HG03575 (cell line): Measurements from ENCODE around the gene TFDP1.
"Not testable (repeated sequence)": the region's sequence is repeated elsewhere in the genome, so short reads cannot be mapped to it uniquely, and the experiment has no call there.

ENCODE experiments used
- ATAC-seq: cut with Tn5 transposase; IDR thresholded peaks from one replicate; pipeline ENCODE4 v1.9.1; 2021; ENCODE audit not compliant: unreplicated experiment, insufficient number of reproducible peaks, low FRiP score; ENCODE audit errors: extremely low read depth

Gene TFDP1

DNA sequence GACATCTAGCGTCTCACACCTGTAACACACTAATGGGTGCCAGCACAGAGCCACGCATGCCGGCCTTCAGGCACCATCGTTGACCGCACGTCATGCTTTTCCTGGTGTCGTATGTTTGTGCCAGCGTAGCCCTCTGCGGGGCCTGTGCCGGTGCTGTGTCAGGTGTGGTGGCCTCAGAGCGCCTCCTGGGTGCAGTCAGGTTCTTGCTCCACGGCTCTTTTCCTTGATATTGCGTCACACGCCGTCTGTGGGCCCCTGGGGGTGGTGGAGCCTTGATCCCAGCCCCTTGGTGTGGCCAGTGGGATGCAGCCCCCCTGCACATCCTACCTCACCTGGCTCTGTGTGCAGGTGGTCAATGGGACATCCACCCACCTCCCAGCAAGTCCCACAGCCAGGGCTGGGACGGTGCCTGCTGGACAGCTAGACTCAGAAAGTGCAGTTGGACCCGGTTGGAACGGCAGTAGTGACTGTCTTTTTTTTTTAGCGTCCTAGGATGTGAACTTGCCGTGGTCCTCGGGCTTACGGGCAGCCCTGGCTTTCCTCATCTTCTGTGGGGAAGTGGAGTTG, 24.5 kb downstream of the TFDP1 start:
- ATAC-seq: no peak

DNA sequence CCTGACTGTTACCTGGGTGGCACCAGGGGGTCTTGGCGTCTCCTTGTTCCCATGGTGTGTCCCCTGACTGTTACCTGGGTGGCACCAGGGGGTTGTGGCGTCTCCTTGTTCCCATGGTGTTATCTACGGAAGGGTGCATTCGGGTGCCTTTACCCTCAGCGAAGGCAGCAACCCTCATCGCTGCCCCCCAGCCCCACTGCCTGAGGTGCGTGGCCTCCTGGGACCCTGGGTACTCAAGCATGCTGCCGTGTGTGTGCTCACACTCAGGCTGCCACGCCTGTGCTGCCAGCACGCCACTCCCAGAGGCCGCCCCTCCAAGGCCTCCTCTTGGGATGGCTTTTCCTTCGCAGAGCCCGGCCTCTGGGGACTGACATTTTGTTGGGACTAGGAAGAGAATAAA, 25.1 kb downstream of the TFDP1 start:
- ATAC-seq: no peak

DNA sequence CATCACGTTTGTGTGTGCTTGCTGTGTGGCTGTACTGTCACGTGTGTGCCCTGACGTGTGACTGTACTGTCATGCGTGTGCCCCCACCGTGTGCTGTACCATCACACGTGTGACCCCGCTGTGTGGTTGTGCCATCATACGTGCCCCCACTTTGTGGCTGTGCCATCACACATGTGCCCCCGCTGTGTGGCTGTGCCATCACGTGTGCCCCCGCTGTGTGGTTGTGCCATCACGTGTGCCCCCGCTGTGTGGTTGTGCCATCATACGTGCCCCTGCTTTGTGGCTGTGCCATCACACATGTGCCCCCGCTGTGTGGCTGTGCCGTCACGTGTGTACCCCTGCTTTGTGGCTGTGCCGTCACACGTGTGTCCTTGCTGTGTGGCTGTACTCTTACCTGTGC, 25.7 kb downstream of the TFDP1 start:
- ATAC-seq: no peak

DNA sequence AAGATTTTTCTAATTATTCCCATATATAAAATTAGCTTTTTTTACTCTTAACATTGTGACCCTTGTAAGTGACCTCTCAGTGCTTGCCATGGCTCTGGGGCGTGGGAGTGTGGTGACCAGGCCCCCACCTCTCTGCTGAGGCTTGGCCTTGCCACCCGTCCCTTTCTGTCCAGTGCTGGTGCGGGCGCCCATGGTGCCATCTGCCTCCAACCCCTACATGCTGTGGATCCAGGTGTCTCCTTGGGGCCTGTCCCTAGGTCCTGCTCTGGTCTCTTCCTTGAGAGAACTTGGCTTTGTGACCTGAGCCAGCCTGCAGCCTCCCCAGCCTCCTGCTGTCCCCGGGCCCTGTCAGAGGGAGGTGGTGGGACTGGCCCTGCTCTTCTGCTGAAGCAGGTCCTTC, 27.4 kb downstream of the TFDP1 start:
- no peak for ATAC-seq

DNA sequence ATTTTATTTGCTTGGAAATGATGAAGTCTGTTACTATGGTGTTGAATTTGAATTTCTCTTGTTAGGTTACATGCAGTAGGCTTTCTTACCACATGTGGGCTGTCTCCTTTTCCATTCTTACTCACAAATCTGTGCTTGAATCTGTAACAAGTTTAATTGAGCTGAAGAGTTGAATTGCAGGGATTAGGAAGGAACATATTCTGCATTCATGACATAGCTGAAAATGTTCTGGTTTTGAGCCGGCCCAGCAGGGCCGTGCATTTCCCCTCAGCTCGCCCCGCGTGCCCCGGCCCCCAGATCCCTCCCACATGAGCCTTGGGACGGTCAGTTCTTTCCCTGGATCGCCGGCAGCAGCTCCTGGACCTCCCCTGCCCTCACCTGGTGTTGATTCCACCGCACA, 28.1 kb downstream of the TFDP1 start:
- no peak for ATAC-seq

DNA sequence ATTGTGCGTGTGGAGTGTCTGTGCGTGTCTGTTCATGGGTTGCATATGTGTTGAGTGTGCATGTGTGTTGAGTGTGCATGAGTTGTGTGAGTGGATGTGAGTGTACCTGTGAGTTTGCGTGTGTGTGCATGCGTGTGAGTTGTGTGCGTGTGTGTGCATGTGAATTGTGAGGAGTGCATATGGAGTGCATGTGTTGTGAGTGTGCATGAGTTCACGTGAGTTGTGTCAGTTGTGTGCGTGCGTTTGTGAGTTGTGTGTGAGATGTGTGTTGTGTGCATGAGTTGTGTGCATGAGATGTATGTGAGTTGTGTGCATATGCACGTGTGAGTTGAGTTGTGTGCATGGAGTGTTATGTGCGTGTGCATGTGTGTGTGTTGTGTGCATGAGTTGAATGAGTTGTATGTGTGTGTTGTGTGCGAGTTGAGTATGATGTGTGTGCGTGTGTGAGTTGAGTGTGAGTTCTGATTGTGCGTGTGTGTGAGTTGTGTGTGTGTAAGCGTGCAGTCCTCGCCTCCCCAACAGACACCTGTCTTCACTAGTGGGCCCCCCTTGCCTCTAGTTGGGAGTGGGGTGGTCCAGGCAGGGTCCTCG, 29.3 kb downstream of the TFDP1 start:
- ATAC-seq: no peak

DNA sequence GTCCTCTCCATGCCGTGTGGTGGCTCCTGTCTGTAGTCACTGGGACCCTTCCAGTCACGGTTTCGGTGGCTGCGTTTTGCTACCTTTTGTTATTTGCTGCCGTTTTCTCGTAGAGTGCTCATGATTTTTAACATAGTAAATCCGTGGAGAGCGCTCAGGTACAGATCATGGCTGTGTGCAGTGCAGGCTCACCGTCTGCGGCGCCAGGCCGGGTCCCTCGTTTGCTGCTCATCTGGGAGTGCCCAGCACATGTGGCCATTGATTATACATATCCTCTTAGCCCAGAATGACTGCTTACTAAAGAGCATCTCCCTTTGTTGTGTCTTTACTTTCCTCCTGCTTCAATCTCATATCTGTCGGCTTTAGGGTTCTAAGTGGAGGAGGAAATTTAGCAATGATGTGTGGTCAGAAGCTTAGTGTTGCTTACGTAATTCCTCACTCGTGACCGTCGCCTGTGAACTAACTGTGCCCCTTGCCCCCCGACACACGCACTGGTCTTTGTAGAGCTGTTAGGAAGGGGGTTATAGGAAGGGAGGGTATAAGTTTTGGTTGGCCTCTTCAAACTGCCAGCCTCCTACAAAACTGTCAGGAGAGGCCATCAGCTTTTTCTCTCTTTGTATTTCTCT, 31.8 kb downstream of the TFDP1 start:
- ATAC-seq: no peak

DNA sequence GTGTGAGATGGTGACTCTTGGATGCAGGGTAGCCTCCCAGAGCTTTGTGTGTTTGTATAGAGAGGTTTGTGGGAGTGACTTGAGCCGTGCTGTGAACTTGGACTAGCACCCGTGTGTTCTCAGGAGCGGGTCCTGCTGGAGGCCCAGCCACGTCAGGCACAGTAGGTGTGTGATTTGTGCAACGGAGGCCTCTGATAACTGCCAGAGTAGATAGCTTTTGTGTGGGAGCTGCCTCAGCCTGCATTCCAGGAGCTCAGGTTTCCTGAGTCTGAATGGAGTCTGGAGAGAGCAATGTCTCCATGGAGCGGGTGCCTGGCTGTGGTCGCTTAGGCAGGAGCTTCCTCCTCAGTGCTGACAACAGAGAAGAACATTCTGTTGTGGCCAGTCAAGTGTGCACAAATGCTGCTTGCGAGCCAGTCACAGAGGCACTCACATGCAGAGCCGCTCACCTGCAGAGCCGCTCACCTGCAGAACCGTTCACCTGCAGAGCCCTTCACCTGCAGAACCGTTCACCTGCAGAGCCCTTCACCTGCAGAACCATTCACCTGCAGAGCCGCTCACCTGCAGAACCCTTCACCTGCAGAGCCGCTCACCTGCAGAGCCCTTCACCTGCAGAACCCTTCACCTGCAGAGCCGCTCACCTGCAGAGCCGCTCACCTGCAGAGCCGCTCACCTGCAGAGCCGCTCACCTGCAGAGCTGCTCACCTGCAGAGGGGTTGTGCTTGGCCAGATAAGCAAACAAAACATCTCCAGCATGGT, 32.6 kb downstream of the TFDP1 start:
- ATAC-seq: no peak

DNA sequence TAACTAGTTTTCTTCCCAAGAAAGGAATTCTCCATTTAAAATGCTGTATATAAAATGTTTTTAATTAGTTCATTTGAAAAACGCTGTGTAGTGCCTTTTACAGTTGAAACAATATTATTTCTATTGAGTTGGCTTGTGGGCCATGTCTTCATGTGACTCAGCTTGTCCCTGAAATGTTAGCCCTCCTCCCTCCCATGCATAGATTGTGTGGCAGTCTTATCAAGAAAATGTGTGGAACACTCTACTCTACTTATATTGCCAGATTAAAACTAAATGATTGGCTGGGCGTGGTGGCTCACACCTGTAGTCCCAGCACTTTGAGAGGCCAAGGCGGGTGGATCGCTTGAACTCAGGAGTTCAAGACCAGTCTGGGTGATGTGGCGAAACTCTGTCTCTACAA, 33.4 kb downstream of the TFDP1 start:
- no peak for ATAC-seq

DNA sequence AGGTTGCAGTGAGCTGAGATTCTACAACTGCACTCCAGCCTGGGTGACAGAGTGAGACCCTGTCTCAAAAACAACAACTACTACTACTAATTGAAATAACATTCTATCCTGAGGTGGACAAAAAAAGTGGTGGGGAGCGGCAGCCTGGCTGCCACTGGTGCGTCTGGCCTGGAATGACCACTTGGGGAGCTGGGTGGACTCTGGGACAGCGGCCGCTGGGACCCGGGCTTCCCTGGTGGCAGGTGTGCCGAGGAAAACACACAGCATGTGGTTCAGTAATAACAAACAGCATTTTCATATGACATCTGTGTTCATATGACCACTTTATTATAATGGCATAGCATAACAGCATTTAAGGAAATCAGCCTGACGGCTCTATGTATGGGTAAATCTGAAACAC, 33.9 kb downstream of the TFDP1 start:
- ATAC-seq: no peak

DNA sequence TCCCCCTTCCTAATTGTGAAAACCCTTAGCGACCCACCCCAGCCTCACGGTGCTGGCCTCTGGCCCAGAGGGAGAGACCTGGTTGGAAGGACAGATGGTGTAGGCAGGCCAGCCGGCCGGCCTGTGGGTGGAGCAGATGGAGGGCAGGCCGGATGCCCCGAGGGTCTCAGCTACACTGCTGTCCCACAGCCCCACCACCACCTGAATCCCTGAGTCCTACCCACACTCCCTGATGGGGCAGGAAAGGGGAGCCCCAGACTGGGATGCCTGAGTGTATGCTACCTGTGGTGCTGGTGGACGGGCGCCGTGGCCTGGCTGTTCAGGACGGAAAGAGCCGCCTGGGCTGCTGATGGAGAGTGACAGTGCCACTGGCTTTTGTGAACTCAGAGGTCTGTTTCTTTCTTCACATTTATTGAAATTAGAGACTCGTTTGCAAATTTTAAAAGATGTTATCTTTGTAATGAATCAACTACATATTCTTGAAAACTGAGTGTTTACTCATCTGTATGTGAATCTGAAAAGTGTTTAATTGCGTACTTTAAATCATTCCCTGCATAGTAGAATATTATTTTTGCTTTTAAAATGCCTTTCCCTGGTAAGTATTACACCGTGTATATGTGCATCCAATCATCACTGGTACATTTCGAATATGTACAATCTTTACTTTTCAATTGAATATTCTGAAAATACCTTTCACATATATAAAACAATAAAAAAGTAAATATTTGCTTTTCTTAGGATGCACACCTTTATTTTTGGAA, 35.7 kb downstream of the TFDP1 start:
- no peak for ATAC-seq

DNA sequence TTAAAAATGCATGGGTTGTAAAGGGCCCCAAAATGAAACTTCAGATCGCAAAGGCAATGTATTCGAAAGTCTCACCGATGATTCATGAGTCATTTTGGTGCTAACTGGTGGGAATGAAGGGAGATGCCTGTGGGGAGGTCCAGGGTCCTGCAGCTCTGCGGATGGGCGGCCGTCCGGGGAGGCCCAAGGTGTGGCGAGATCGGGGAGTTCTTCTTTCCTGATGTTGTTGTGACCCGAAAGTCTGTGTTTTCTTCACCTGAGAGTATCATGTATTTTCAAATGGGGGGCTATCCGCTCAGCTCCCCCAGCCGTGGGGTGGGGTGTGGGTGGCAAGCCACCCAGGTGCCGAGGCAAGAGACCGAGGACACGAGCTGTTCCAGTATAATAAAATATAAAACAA, 36.5 kb downstream of the TFDP1 start:
- no peak for ATAC-seq

DNA sequence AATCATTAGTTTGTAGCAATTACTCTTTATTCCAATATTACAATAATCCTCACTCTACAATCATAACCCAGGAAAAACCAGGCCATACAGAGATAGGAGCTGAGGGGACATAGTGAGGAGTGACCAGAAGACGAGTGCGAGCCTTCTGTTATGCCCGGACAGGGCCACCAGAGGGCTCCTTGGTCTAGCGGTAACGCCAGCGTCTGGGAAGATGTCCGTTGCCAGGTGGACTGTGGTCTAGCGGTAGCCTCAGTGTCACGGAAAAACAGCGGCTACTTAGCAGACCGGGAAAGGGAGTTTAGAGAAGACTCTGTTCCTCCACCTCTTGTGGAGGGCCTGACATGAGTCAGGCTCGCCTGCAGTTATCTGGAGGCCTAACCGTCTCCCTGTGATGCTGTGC, 36.9 kb downstream of the TFDP1 start:
- not testable (repeated sequence) for ATAC-seq

DNA sequence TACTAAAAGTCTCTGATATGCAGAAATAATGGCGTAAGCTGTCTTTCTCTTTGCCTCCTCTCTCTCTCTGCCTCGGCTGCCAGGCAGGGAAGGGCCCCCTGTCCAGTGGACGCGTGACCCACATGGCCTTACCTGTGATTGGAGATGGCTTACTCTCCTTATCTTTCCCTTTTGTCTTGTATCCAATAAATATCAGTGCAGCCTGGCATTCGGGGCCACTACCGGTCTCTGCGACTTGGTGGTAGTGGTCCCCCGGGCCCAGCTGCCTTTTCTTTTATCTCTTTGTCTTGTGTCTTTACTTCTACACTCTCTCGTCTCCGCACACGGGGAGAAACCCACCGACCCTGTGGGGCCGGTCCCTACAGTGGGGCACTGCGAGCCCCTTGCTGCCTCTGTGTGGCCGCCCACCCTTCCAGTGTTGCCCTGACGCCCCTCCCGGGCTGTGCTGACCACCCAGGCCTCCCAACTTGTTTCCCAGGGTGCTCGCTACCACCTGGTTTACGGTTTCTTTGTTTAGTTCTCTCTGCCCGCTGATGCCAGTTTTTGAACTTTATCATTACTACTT, 37.5 kb downstream of the TFDP1 start:
- ATAC-seq: not testable (repeated sequence)

DNA sequence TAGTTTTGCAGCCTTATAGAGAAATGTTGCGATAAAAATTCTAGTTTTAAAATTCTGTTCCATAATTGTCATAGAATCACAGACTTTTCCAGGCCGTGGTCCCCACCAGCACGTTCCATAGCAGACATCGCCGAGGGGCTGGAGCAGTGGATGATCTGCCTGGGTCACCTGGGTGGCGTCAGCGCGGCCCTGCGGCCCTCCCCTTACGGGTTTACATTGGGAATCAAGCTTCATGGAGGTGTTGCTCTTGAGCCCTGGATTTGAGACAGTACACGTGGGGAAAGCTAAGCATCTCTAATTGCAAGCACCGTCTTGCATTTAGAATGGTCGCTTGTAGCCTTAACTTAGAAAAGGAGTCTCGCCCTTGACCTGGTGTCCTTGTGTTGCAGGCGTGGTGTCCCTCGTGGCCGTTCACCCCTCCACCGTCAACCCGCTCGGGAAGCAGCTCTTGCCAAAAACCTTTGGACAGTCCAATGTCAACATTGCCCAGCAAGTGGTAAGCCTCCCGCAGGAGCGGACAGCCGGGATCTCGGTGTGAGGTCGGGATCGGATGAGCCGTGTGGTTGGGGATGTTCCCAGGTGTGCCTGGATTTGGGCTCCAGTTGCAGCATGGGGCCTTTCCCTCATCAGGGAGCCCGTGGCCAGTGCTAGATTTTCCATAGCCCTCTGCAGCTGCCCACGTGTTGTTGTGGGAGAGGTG, 38.4 kb downstream of the TFDP1 start:
- ATAC-seq: no peak

DNA sequence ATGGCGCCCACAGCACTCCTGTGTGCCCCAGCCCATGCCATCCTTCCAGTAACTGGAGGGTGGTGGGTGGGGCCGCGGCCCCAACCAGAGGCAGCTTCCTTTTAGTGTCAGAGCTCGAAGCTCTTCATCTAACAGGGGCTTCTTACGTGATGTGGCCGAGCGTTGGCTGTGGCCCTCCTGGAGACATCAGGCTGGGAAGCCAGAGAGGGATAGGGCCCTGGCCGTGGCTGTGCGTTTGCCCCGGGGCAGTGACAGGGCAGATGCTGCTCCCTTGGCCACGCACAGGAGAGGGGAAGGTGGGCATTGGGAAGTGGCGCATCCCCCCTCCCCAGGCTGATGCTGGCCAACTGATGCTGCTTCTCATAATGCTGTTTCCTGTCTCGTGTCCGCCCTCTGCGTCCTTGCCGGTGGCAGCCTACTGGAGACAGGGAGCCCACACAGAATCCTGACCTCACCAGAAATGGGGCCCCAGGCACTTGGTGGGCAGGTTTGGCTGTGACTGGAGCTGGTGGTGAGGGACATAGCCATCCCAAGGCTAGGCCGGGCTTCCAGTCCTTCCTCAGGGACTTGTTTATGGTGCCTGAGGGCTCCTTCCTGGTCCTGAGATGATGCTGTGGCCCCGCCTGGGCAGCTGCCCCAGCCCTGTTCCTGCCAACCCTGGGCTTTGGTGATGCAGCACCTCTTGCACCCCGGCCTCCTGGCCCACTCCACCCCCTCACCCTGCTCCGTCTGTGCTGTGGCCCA, 39.1 kb downstream of the TFDP1 start:
- ATAC-seq: no peak

DNA sequence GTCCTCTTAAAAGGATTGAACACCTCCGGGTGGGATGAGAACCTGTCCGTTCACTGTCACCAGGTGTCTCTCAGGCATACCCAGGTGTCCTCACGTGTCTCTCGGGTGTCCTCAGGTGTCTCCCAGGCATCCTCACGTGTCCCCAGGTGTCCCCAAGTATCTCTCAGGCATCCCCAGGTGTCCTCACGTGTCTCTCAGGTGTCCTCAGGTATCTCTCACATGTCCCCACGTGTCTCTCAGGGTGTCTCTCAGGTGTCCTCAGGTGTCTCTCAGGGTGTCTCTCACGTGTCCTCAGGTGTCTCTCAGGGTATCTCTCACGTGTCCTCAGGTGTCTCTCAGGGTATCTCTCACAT, 39.7 kb downstream of the TFDP1 start:
- no peak for ATAC-seq

DNA sequence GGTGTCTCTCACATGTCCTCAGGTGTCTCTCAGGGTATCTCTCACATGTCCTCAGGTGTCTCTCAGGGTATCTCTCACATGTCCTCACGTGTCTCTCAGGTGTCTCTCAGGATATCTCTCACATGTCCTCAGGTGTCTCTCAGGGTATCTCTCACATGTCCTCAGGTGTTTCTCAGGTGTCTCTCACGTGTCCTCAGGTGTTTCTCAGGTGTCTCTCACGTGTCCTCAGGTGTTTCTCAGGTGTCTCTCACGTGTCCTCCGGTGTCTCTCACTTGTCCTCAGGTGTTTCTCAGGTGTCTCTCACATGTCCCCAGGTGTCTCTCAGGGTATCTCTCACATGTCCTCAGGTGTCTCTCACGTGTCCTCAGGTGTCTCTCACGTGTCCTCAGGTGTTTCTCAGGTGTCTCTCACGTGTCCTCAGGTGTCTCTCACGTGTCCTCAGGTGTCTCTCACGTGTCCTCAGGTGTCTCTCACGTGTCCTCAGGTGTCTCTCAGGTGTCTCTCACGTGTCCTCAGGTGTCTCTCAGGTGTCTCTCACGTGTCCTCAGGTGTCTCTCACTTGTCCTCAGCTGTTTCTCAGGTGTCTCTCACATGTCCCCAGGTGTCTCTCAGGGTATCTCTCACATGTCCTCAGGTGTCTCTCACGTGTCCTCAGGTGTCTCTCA, 40.2 kb downstream of the TFDP1 start:
- ATAC-seq: not testable (repeated sequence)
